ENCODE results near the gene MGMT. TPM values are rescaled to one million over a fixed set of nuclear protein-coding genes. Genes with fewer than 3 reads are reported as not detected.

MGMT gene
- polyA plus RNA-seq, 1 donor from 2014 or later = 0.94 TPM

- TF ChIP-seq RAD21 (conservative IDR thresholded peaks at IDR 0.05) = no peak
- no peak for TF ChIP-seq EP300 (conservative IDR thresholded peaks at IDR 0.05; ENCODE audit: poor library complexity, severe bottlenecking)
- TF ChIP-seq SMC3 (conservative IDR thresholded peaks at IDR 0.05; ENCODE audit: poor library complexity) = no peak
- TF ChIP-seq EZH2 (IDR thresholded peaks at IDR 0.05; ENCODE audit: borderline replicate concordance, insufficient read depth, low read length, poor library complexity, severe bottlenecking) = no peak
- TF ChIP-seq TAF1 (IDR thresholded peaks at IDR 0.05; ENCODE audit: low read depth) = no peak
- no peak for TF ChIP-seq MXI1 (conservative IDR thresholded peaks at IDR 0.05; ENCODE audit: poor library complexity, severe bottlenecking)
- no peak overlapping the region for H3K4me2 ChIP-seq (ENCODE audit: low read length)
- no peaks in the 10 kb centered on the region for H4K20me1 ChIP-seq (ENCODE audit: insufficient read depth)
- H3K9ac ChIP-seq (ENCODE audit: low read length) = no peak overlapping the region
- no peak overlapping the region for H3K27ac ChIP-seq (ENCODE audit: low read length)
- no peaks in the 10 kb centered on the region for H3K36me3 ChIP-seq (ENCODE audit: insufficient read depth, low read length)
- H3K9me3 ChIP-seq (ENCODE audit: low read length) = no peaks in the 10 kb centered on the region
- no peaks in the 10 kb centered on the region for H3K9me2 ChIP-seq (ENCODE audit: insufficient read depth, low read length)
- H3F3A ChIP-seq (ENCODE audit: insufficient read depth, low read length, poor library complexity, severe bottlenecking) = no peaks in the 10 kb centered on the region
- H3K79me2 ChIP-seq (replicated peaks; ENCODE audit: insufficient read depth, low read length) = no peaks in the 10 kb centered on the region
- H2AFZ ChIP-seq (ENCODE audit: low read depth, low read length) = no peak overlapping the region
- no peak overlapping the region for H3K4me3 ChIP-seq (ENCODE audit: low read length)
- H3K27me3 ChIP-seq (ENCODE audit: insufficient read depth, low read depth, low read length) = no peaks in the 10 kb centered on the region
These were observed 154.7 kb downstream of the MGMT start for GRCh38 chr10:129621693-129622092.

GRCh38 chr10:129622291-129622690, 155.2 kb downstream of the MGMT start:
- Histone ChIP-seq H2AFZ (ENCODE audit: low read depth, low read length) (no peak overlapping the region), H3K27ac (ENCODE audit: low read length) (no peak overlapping the region), H3K4me3 (ENCODE audit: low read length) (no peak overlapping the region), H3K9me3 (ENCODE audit: low read length) (no peaks in the 10 kb centered on the region), H3K9ac (ENCODE audit: low read length) (no peak overlapping the region), H3K36me3 (ENCODE audit: insufficient read depth, low read length) (no peaks in the 10 kb centered on the region), H3K27me3 (ENCODE audit: insufficient read depth, low read depth, low read length) (no peaks in the 10 kb centered on the region), H3F3A (ENCODE audit: insufficient read depth, low read length, poor library complexity, severe bottlenecking) (no peaks in the 10 kb centered on the region), H3K9me2 (ENCODE audit: insufficient read depth, low read length) (no peaks in the 10 kb centered on the region), H4K20me1 (ENCODE audit: insufficient read depth) (no peaks in the 10 kb centered on the region), H3K79me2 (replicated peaks; ENCODE audit: insufficient read depth, low read length) (no peaks in the 10 kb centered on the region), H3K4me2 (ENCODE audit: low read length) (no peak overlapping the region)
- TF ChIP-seq TAF1 (IDR thresholded peaks at IDR 0.05; ENCODE audit: low read depth) (no peak), EZH2 (IDR thresholded peaks at IDR 0.05; ENCODE audit: borderline replicate concordance, insufficient read depth, low read length, poor library complexity, severe bottlenecking) (no peak), SMC3 (conservative IDR thresholded peaks at IDR 0.05; ENCODE audit: poor library complexity) (no peak)

- no peak overlapping the region for H3K4me2 ChIP-seq (ENCODE audit: low read length)
- H2AFZ ChIP-seq (ENCODE audit: low read depth, low read length) = no peak overlapping the region
- H4K20me1 ChIP-seq (ENCODE audit: insufficient read depth) = no peaks in the 10 kb centered on the region
- no peaks in the 10 kb centered on the region for H3K36me3 ChIP-seq (ENCODE audit: insufficient read depth, low read length)
- TF ChIP-seq EZH2 (IDR thresholded peaks at IDR 0.05; ENCODE audit: borderline replicate concordance, insufficient read depth, low read length, poor library complexity, severe bottlenecking) (no peak), MXI1 (conservative IDR thresholded peaks at IDR 0.05; ENCODE audit: poor library complexity, severe bottlenecking) (no peak), EP300 (conservative IDR thresholded peaks at IDR 0.05; ENCODE audit: poor library complexity, severe bottlenecking) (no peak), CTCF (IDR thresholded peaks at IDR 0.05; ENCODE audit: poor library complexity, severe bottlenecking) (no peak), POLR2AphosphoS5 (IDR thresholded peaks at IDR 0.05) (no peak), RAD21 (conservative IDR thresholded peaks at IDR 0.05) (no peak), SMC3 (conservative IDR thresholded peaks at IDR 0.05; ENCODE audit: poor library complexity) (no peak), REST (IDR thresholded peaks at IDR 0.05; ENCODE audit: borderline replicate concordance) (no peak), TAF1 (IDR thresholded peaks at IDR 0.05; ENCODE audit: low read depth) (no peak)
- H3K79me2 ChIP-seq (replicated peaks; ENCODE audit: insufficient read depth, low read length) = no peaks in the 10 kb centered on the region
- no peaks in the 10 kb centered on the region for H3K27me3 ChIP-seq (ENCODE audit: insufficient read depth, low read depth, low read length)
- no peaks in the 10 kb centered on the region for H3F3A ChIP-seq (ENCODE audit: insufficient read depth, low read length, poor library complexity, severe bottlenecking)
- no peak overlapping the region for H3K4me3 ChIP-seq (ENCODE audit: low read length)
- H3K27ac ChIP-seq (ENCODE audit: low read length) = no peak overlapping the region
- no peaks in the 10 kb centered on the region for H3K9me2 ChIP-seq (ENCODE audit: insufficient read depth, low read length)
- no peaks in the 10 kb centered on the region for H3K9me3 ChIP-seq (ENCODE audit: low read length)
- no peak overlapping the region for H3K9ac ChIP-seq (ENCODE audit: low read length)
These were observed 155.7 kb downstream of the MGMT start for GRCh38 chr10:129622736-129623135.

Data from neural cell (in vitro differentiated cells).